ENCODE data around the gene MLC1.

The MLC1 gene

DNA sequence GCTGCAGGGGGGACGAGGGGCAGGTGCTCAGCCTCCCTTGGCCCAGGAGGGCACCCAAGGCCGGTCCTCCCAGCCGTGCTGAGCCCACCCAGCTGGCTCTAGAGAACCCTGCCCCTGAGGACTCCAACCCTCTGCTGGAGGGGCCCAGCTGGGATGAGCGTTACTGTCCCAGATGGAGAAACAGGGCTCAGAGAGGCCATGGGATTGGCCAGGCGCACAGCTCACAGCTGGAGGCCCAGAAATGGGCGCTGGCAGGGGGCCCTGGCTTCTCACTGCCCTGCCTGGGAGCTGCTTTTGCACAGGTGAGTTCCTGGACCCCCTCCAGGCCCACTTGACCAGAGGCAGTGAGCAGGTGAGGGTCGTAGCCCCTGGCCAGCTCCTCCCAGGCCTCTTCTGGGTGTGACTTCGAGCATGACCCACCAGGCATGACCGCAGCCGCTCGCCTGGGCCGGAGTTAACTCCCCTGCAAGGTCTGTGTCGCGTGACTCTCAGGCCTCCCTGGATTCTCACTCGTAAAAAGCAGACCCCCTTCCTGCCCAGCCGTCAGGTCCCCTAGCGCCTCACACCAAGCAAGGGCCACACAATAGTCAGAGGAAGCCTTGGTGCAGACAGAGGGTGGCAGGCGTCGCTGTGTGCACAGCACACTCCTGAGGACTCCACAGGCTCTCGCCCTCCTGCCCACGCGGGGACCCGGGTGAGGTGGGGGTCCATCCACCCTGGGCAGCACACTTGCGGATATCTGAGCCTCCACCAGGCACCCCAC lies 52.9 kb downstream of the MLC1 start:
- no peak for DNase-seq (ENCODE audit: low spot score)
- H3K4me2 ChIP-seq (ENCODE audit: insufficient read depth, low read length, poor library complexity, severe bottlenecking), result no peak overlapping the region
- no peak overlapping the region for H4K91ac ChIP-seq (ENCODE audit: low read depth, low read length, poor library complexity)
- peak overlapping the region; percentile 65 for H3K23ac ChIP-seq (ENCODE audit: low read depth, low read length, poor library complexity)
- no peak overlapping the region for H3K27ac ChIP-seq (replicated peaks; ENCODE audit: low read length)
- H3K18ac ChIP-seq (ENCODE audit: low read length), result peak overlapping the region; percentile 59
- H2BK15ac ChIP-seq (ENCODE audit: low read length), result peak overlapping the region; percentile 75
- peaks cover 0 to 1% of the 10 kb centered on the region in 2 donors for H3K4me1 ChIP-seq (ENCODE audit: control insufficient read depth in 2 of 2, insufficient read depth in 1 of 2, low read depth in 1 of 2, low read length in 2 of 2)
- no peak overlapping the region for H2AFZ ChIP-seq (ENCODE audit: low read length)
- peak overlapping the region; percentile 30 for H3K9ac ChIP-seq (ENCODE audit: low read depth, low read length, poor library complexity)
- peak overlapping the region; percentile 47 for H3K14ac ChIP-seq (ENCODE audit: low read length)
- peak overlapping the region; percentile 72 for H2BK120ac ChIP-seq (ENCODE audit: low read depth, low read length)
- peak overlapping the region in 1 of 2 donors; percentile 47 for H3K4me3 ChIP-seq (ENCODE audit: low read length in 2 of 2)
- H2BK12ac ChIP-seq (ENCODE audit: low read length), result peak overlapping the region; percentile 84
- WGBS, 2 donors (ENCODE audit: extremely low coverage in 2 of 2, insufficient read length in 2 of 2, insufficient replicate concordance in 1 of 2), result no CpG with 5 or more reads among the region's 24 CpGs
- H3K9me3 ChIP-seq (replicated peaks in 1 of 2; ENCODE audit: control insufficient read depth in 2 of 2, insufficient read depth in 1 of 2, low read depth in 1 of 2, low read length in 2 of 2), result no peaks in the 10 kb centered on the region
- H3K79me1 ChIP-seq (ENCODE audit: low read depth, low read length), result no peaks in the 10 kb centered on the region
- peak overlapping the region; percentile 97 for H2AK5ac ChIP-seq (ENCODE audit: low read depth, low read length)
- peaks cover 0 to 36% (median 13%) of the 10 kb centered on the region in 3 experiments for H3K27me3 ChIP-seq (ENCODE audit: control insufficient read depth in 3 of 3, insufficient read depth in 3 of 3, low read depth in 1 of 3, low read length in 3 of 3)
- H3K36me3 ChIP-seq (replicated peaks in 1 of 2; ENCODE audit: control insufficient read depth in 2 of 2, insufficient read depth in 2 of 2, low read length in 2 of 2), result no peaks in the 10 kb centered on the region
- peak overlapping the region; percentile 75 for H2BK5ac ChIP-seq (ENCODE audit: low read length)
- no peak overlapping the region for H3K4ac ChIP-seq (ENCODE audit: low read length)
- no peak overlapping the region for H4K8ac ChIP-seq (ENCODE audit: low read depth, low read length)

DNA sequence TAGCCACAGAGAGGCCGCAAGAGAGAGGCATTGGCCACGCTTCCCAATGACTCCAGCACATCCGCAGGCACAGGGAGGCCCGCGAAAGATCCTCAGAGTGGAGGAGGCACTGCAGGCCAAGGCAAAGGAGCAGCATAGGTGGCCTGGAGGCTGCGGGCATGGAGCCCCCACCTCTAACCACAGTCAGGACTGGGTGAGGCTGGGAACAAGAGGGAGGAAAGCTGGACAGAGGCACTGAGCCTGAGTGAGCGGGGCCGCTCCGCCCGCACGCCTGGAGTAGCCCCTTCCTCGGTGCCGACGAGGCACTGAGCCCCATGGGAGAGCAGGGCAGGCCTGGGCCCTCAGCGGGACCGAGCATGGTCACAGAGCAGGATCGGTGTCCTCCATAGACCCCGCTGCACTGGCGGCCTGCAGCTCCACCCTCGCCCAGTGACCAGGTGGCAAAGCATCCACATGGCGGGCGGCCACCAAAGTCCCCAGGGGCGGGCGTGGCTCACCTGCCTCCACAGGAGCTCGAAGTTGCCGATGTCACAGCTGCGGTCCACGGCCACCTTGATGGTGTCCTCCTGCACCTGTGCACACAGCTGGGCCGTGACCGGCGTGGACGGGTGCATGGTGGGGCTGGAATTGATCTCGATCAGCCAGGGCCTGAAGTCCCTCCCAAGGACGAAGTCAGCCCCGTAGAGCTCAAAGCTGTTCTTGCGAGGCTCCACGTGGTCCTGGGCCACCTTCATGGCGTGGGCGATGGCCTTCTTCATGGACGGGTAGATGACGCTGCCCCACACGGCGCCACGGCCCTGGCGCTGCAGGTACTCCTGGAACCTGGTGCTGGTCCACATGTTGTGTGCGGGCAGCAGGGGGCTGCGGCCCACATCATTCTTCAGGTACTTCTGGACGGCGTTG lies 53.8 kb downstream of the MLC1 start:
- Histone ChIP-seq H3K18ac (ENCODE audit: low read length) (peak overlapping the region; percentile 11), H3K4me3 (ENCODE audit: low read length in 2 of 2) (peak overlapping the region in 1 of 2 donors; percentile 47), H2BK15ac (ENCODE audit: low read length) (peak overlapping the region; percentile 83), H3K9me3 (replicated peaks in 1 of 2; ENCODE audit: control insufficient read depth in 2 of 2, insufficient read depth in 1 of 2, low read depth in 1 of 2, low read length in 2 of 2) (no peaks in the 10 kb centered on the region), H3K79me1 (ENCODE audit: low read depth, low read length) (no peaks in the 10 kb centered on the region), H2BK120ac (ENCODE audit: low read depth, low read length) (peak overlapping the region; percentile 72), H3K36me3 (replicated peaks in 1 of 2; ENCODE audit: control insufficient read depth in 2 of 2, insufficient read depth in 2 of 2, low read length in 2 of 2) (no peaks in the 10 kb centered on the region), H3K27ac (replicated peaks; ENCODE audit: low read length) (no peak overlapping the region), H2BK5ac (ENCODE audit: low read length) (peak overlapping the region; percentile 90), H3K27me3 (ENCODE audit: control insufficient read depth in 3 of 3, insufficient read depth in 3 of 3, low read depth in 1 of 3, low read length in 3 of 3) (peaks cover 0 to 36% (median 13%) of the 10 kb centered on the region in 3 experiments), H2AK5ac (ENCODE audit: low read depth, low read length) (peak overlapping the region; percentile 97), H3K23ac (ENCODE audit: low read depth, low read length, poor library complexity) (peak overlapping the region; percentile 89), H3K4me2 (ENCODE audit: insufficient read depth, low read length, poor library complexity, severe bottlenecking) (peak overlapping the region; percentile 18), H3K9ac (ENCODE audit: low read depth, low read length, poor library complexity) (peak overlapping the region; percentile 30), H2AFZ (ENCODE audit: low read length) (no peak overlapping the region), H3K4ac (ENCODE audit: low read length) (no peak overlapping the region), H2BK12ac (ENCODE audit: low read length) (peak overlapping the region; percentile 84), H4K91ac (ENCODE audit: low read depth, low read length, poor library complexity) (no peak overlapping the region), H3K14ac (ENCODE audit: low read length) (peak overlapping the region; percentile 94), H3K4me1 (ENCODE audit: control insufficient read depth in 2 of 2, insufficient read depth in 1 of 2, low read depth in 1 of 2, low read length in 2 of 2) (peaks cover 0 to 1% of the 10 kb centered on the region in 2 donors), H4K8ac (ENCODE audit: low read depth, low read length) (peak overlapping the region; percentile 72)
- WGBS, 2 donors (ENCODE audit: extremely low coverage in 2 of 2, insufficient read length in 2 of 2, insufficient replicate concordance in 1 of 2), result no CpG with 5 or more reads among the region's 49 CpGs
- no peak for DNase-seq (ENCODE audit: low spot score)

DNA sequence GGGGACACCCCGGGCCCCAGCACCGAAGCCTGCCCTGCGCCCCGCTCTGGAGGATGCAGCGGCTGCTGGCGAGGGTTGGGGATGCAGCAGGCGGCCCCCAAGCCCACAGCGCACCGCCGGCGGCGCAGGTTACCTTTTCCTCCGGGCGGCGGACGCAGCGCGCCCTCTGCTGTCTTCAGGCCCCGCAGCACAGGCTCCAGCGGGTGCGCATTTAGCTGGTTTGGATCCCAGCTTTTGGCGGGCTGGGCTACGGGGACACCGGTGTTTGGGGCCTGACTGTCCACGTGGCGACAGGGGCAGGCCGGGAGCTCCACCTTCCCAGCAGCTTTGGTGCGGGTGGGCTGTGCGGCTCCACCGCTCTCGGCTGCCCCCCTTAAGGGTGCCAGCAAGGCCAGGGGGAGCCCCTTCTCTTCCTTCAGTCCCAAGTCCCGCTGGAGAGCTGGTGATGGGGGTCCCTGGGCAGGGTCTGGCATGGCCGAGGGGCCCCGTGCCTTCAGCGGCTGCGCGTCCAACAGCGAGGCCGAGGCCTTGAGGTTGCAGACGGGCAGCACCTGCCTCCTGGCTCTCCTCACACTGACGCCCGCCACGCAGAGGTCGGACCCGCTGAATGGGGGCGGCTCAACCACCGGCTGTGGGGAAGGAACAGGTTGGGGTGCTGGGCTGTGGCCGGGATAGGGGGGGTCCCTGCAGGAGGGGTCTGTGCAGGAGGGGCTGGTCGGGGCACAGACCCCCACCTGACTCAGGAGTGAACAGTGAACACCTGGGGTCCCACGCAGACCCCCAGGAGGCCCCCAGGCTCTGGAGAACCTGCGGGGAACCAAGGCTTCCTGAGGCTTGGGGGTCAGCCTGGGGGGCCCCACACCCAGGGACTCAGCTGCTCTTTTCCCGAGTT lies 54.7 kb downstream of the MLC1 start:
- Histone ChIP-seq H2BK120ac (ENCODE audit: low read depth, low read length) (no peak overlapping the region), H3K14ac (ENCODE audit: low read length) (peak overlapping the region; percentile 94)

More for the DNA sequence above, 54.7 kb downstream of the MLC1 start:
- Histone ChIP-seq H2AK5ac (ENCODE audit: low read depth, low read length) (peak overlapping the region; percentile 97), H4K91ac (ENCODE audit: low read depth, low read length, poor library complexity) (no peak overlapping the region), H3K79me1 (ENCODE audit: low read depth, low read length) (no peaks in the 10 kb centered on the region), H3K27ac (replicated peaks; ENCODE audit: low read length) (no peak overlapping the region), H3K23ac (ENCODE audit: low read depth, low read length, poor library complexity) (peak overlapping the region; percentile 73), H3K4me1 (ENCODE audit: control insufficient read depth in 2 of 2, insufficient read depth in 1 of 2, low read depth in 1 of 2, low read length in 2 of 2) (peaks cover 0 to 1% of the 10 kb centered on the region in 2 donors), H2AFZ (ENCODE audit: low read length) (peak overlapping the region; percentile 78), H3K4ac (ENCODE audit: low read length) (peak overlapping the region; percentile 53), H3K4me3 (ENCODE audit: low read length in 2 of 2) (no peak overlapping the region), H4K8ac (ENCODE audit: low read depth, low read length) (peak overlapping the region; percentile 72), H3K18ac (ENCODE audit: low read length) (peak overlapping the region; percentile 85), H2BK15ac (ENCODE audit: low read length) (peak overlapping the region; percentile 96), H3K27me3 (ENCODE audit: control insufficient read depth in 3 of 3, insufficient read depth in 3 of 3, low read depth in 1 of 3, low read length in 3 of 3) (peaks cover 0 to 36% (median 13%) of the 10 kb centered on the region in 3 experiments), H2BK5ac (ENCODE audit: low read length) (peak overlapping the region; percentile 90), H3K9ac (ENCODE audit: low read depth, low read length, poor library complexity) (peak overlapping the region; percentile 72), H3K4me2 (ENCODE audit: insufficient read depth, low read length, poor library complexity, severe bottlenecking) (peak overlapping the region; percentile 54), H2BK12ac (ENCODE audit: low read length) (peak overlapping the region; percentile 73), H3K9me3 (replicated peaks in 1 of 2; ENCODE audit: control insufficient read depth in 2 of 2, insufficient read depth in 1 of 2, low read depth in 1 of 2, low read length in 2 of 2) (no peaks in the 10 kb centered on the region), H3K36me3 (replicated peaks in 1 of 2; ENCODE audit: control insufficient read depth in 2 of 2, insufficient read depth in 2 of 2, low read length in 2 of 2) (no peaks in the 10 kb centered on the region)
- DNase-seq (ENCODE audit: low spot score), result peak; percentile 75
- no CpG with 5 or more reads among the region's 52 CpGs for WGBS, 2 donors (ENCODE audit: extremely low coverage in 2 of 2, insufficient read length in 2 of 2, insufficient replicate concordance in 1 of 2)
